Heart right ventricle (tissue), 16 donors: ENCODE data around the gene TCERG1L. TPM values are rescaled to one million over a fixed set of nuclear protein-coding genes. Genes with fewer than 3 reads are reported as not detected.

ENCODE experiments used
- ATAC-seq, 8 donors: fragments of 200-7000 bp; cut with Tn5 transposase; one replicate each; pipeline ENCODE4 v1.9.1; 2020; ENCODE audit warnings: mild to moderate bottlenecking in 8 of 8, moderate library complexity in 8 of 8, moderate number of reproducible peaks in 1 of 8
- DNase-seq, 2 donors: peaks; one replicate each; pipeline ENCODE4 v3.0.0-alpha.2; 2020
- H3K27ac ChIP-seq, 10 donors: fragments of 200-600 bp; sonication (generic) in 2 of 10; one replicate each; pipeline versions ENCODE4 v1.5.0 to v1.8.0; 2020 to 2022; ENCODE audit warnings: mild to moderate bottlenecking in 3 of 10
- H3K27me3 ChIP-seq, 7 donors: fragments of 200-600 bp; one replicate each; pipeline ENCODE4 v1.8.0; 2021 to 2022; ENCODE audit warnings: mild to moderate bottlenecking in 2 of 7
- H3K36me3 ChIP-seq, 9 donors: fragments of 200-600 bp; sonication (generic) in 1 of 9; one replicate each; pipeline versions ENCODE4 v1.5.0 to v1.8.0; 2020 to 2022; ENCODE audit warnings: mild to moderate bottlenecking in 2 of 9
- H3K4me1 ChIP-seq, 9 donors: fragments of 200-600 bp; sonication (generic) in 1 of 9; one replicate each; pipeline versions ENCODE4 v1.5.0 to v1.8.0; 2020 to 2022; ENCODE audit warnings: mild to moderate bottlenecking in 4 of 9
- H3K4me3 ChIP-seq, 10 donors: fragments of 200-600 bp; sonication (generic) in 2 of 10; one replicate each; pipeline versions ENCODE4 v1.5.0 to v1.8.0; 2020 to 2022; ENCODE audit warnings: mild to moderate bottlenecking in 7 of 10, moderate library complexity in 2 of 10
- H3K9me3 ChIP-seq, 11 donors: fragments of 200-600 bp in 10 of 11; sonication (generic) in 2 of 11; one replicate each; pipeline versions ENCODE4 v1.5.0 to v1.8.0; 2013 to 2022; ENCODE audit warnings: mild to moderate bottlenecking in 2 of 11, control low read depth in 1 of 11, moderate library complexity in 1 of 11
- CTCF ChIP-seq, 9 donors: fragments of 200-600 bp; sonication (generic) in 2 of 9; IDR thresholded peaks; one replicate each; pipeline versions ENCODE4 v1.5.0 to v1.8.0; 2021 to 2022; ENCODE audit warnings: antibody characterized with exemption in 9 of 9, mild to moderate bottlenecking in 5 of 9, moderate library complexity in 1 of 9
- WGBS, 2 donors: extraction: QIAGEN DNeasy Blood & Tissue Kit; methylation state at CpG; one replicate each; pipeline ENCODE4 v1.1.7; 2013; ENCODE audit warnings: inconsistent platforms in 1 of 2; 5-methylcytosine and 5-hydroxymethylcytosine counted together
- intact Hi-C, 10 donors: fragments of 100-400 bp; cut with DNase I; formaldehyde crosslinking; loops; one replicate each; pipeline versions ENCODE4 v1.11.1 to v1.14.2; 2022
- polyA plus RNA-seq, 2 donors: library from polyadenylated mRNA; stranded (reverse); fragments of 200-250 nt; gene quantifications; one replicate each; pipeline ENCODE4 v1.2.3, GENCODE V29; 2013
- total RNA-seq, 10 donors: library from RNA; stranded (reverse); fragmentation: NEBNext Ultra II Directional in 3 of 10; extraction: Animal tissue kit (Norgen Biotek cat#: 25700) in 3 of 10; gene quantifications; one replicate each; pipeline versions ENCODE4 v1.2.1 to v1.2.4, GENCODE V29; 2021 to 2023
- donor health status: Arrhythmogenic right ventricular cardiomyopathy.
- donor health status: ischemic (EF 13 %, LVEDD 7.1; RV severe dilation, severe dysfunction).
- donor health status: healthy with polysubstance abuse.
- donor health status: DM: no; HTN: yes; CAD: no.
- donor health status: DM: no; HTN: no; CAD: no.
- donor health status: ischemic (EF 25% LVEDD 6.9; RV normal size, moderate dysfunction).
- donor health status: ischemic (EF 25% LVEDD 5.7; RV mildly dilated, moderate dysfunction).
- donor health status: healthy.
- donor health status: DM: yes; HTN: yes; CAD: no.
- donor health status: Ischemic cardiomyopathy.
- donor health status: ischemic (EF 35%, LVEDD 5.7; RV mildly dilated, moderate dysfunction).
- donor health status: nonischemic (EF 11% LVEDD 7.7; RV severe dilation, severe dysfunction).
- donor health status: DM: yes; HTN: yes; CAD: no.
- donor health status: PGD.
- donor health status: ischemic (EF 29% LVEDD 5.4; RV normal size, mild dysfunction).
- donor health status: nonischemic (EF 23%, LVEDD 6.1; RV moderate dilation, normal function).

The TCERG1L gene
- total and polyA plus RNA-seq, 12 donors = 0.09 TPM; not detected in 10

- DNase-seq (no peak), ATAC-seq (no peak)
- H3K4me1 ChIP-seq = no peaks in the 10 kb centered on the region
- H3K27me3 ChIP-seq = peaks cover 0 to 69% (median 55%) of the 10 kb centered on the region in 7 donors
- no peaks in the 10 kb centered on the region for H3K36me3 ChIP-seq
- no peak overlapping the region for H3K4me3 ChIP-seq
- H3K27ac ChIP-seq = no peak overlapping the region
- WGBS, 2 donors = 85 to 88% methylated on average over 12 of the region's 12 CpGs
- intact Hi-C loops = no loop called here
- no peaks in the 10 kb centered on the region for H3K9me3 ChIP-seq
- no peak for TF ChIP-seq CTCF (IDR thresholded peaks at IDR 0.05)
Observed at GRCh38 chr10:131243076-131243475, 68.4 kb downstream of the TCERG1L start.

- intact Hi-C loops = no loop called here
- Histone ChIP-seq H3K4me3 (no peak overlapping the region), H3K27ac (no peak overlapping the region), H3K27me3 (peaks cover 0 to 70% (median 59%) of the 10 kb centered on the region in 7 donors), H3K9me3 (no peaks in the 10 kb centered on the region), H3K36me3 (no peaks in the 10 kb centered on the region), H3K4me1 (no peaks in the 10 kb centered on the region)
- peak in 1 of 2 donors; percentile 10 for DNase-seq
- ATAC-seq = no peak
- 7 to 9% methylated on average over 8 of the region's 8 CpGs for WGBS, 2 donors
- TF ChIP-seq CTCF (IDR thresholded peaks at IDR 0.05) = peak in 5 of 9 donors; percentile 28 to 43 (median 29)
Observed at GRCh38 chr10:131242007-131242406, 69.5 kb downstream of the TCERG1L start.

DNA sequence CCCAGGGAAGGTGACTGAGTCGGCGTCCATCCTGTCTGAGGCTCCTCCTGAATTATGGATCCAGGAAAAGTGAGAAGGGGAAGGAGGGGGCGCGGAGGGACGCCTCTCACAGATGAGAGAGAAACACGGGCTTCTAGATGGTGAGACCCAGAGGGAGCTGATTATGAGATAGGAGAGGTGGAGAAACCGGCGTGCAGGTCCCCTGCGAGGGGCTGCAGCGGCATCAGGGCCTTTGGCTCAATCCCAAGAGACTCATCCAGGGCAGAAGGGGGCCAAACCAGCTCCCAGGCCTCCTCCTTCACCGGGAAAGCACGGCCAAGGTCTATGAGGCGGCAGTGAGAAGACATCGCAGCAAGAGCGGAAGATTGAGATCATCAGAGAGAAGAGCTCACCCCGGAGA is 70.8 kb downstream of the TCERG1L start:
- H3K27ac ChIP-seq = no peak overlapping the region
- TF ChIP-seq CTCF (IDR thresholded peaks at IDR 0.05) = no peak
- no peak overlapping the region for H3K4me3 ChIP-seq
- H3K36me3 ChIP-seq = no peaks in the 10 kb centered on the region
- WGBS, 2 donors = 79 to 81% methylated on average over 16 of the region's 16 CpGs
- H3K9me3 ChIP-seq = no peaks in the 10 kb centered on the region
- DNase-seq (no peak), ATAC-seq (no peak)
- H3K27me3 ChIP-seq = peaks cover 0 to 64% (median 50%) of the 10 kb centered on the region in 7 donors
- no peaks in the 10 kb centered on the region for H3K4me1 ChIP-seq
- intact Hi-C loops = no loop called here

DNA sequence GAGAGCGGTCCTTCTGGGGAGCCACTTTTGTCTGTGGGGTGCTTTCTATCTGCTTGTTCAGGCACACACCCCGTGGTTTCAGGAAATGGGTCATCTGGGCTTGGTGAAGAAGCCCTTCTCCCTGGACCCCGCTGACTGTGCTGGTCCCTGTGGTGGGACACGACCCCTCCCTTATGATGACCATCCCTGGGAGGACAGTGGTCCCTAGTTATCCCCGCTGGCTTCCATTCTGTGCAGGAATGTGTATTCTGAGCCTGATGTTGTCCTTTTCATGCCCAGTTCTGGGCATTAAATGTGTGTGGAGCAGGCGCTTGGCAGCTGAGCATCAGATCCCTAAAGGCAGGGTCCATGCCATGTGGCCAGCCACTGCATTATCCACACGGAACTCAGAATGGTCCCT is 71.6 kb downstream of the TCERG1L start:
- DNase-seq (no peak), ATAC-seq (no peak)
- Histone ChIP-seq H3K27ac (no peak overlapping the region), H3K27me3 (peaks cover 0 to 65% (median 52%) of the 10 kb centered on the region in 7 donors), H3K36me3 (no peaks in the 10 kb centered on the region), H3K9me3 (no peaks in the 10 kb centered on the region), H3K4me1 (no peaks in the 10 kb centered on the region), H3K4me3 (no peak overlapping the region)
- WGBS, 2 donors = 75 to 81% methylated on average over 7 of the region's 7 CpGs
- TF ChIP-seq CTCF (IDR thresholded peaks at IDR 0.05) = no peak
- intact Hi-C loops = no loop called here
